OCI-LY7 (cell line): ENCODE results near the gene CDK4.

ENCODE experiments used
- CTCF ChIP-seq: fragments of 200-600 bp; sonication (generic); conservative IDR thresholded peaks from 2 replicates; pipeline ENCODE4 v1.5.1; 2014; ENCODE audit warnings: mild to moderate bottlenecking, antibody characterized with exemption, low read length, moderate library complexity, mixed read lengths
- EZH2phosphoT487 ChIP-seq: fragments of 200-600 bp; sonication (generic); IDR thresholded peaks from 2 replicates; pipeline ENCODE4 v1.6.1; 2018; ENCODE audit warnings: low read depth, borderline replicate concordance, mild to moderate bottlenecking, mixed run types, antibody characterized with exemption, low read length, moderate library complexity, mixed read lengths

- TF ChIP-seq EZH2phosphoT487: no peak
- TF ChIP-seq CTCF: no peak
Measured at GRCh38 chr12:57767876-57768275, 15.8 kb upstream of the CDK4 start.
